ENCODE data around the gene KIF16B.

DNA sequence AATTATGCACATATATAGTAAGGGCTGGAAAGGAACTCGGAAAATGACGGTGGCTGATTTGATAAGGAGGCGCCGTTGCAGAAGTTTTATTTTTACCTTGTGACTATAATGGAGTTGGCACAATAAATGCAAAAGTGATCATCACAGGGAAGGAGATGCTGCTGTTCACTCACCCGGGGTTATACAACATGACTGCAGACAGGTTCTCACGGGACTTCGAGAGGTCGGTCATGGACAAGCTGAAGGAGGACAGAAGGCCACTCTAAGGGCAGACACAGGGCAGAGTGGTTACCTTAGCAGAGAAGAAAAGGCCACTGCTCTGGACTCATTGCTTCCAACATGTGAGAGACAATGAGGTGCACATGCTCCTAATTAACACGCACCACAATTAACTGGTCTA lies 168.6 kb downstream of the KIF16B start:
- TF ChIP-seq, protein P1, sequence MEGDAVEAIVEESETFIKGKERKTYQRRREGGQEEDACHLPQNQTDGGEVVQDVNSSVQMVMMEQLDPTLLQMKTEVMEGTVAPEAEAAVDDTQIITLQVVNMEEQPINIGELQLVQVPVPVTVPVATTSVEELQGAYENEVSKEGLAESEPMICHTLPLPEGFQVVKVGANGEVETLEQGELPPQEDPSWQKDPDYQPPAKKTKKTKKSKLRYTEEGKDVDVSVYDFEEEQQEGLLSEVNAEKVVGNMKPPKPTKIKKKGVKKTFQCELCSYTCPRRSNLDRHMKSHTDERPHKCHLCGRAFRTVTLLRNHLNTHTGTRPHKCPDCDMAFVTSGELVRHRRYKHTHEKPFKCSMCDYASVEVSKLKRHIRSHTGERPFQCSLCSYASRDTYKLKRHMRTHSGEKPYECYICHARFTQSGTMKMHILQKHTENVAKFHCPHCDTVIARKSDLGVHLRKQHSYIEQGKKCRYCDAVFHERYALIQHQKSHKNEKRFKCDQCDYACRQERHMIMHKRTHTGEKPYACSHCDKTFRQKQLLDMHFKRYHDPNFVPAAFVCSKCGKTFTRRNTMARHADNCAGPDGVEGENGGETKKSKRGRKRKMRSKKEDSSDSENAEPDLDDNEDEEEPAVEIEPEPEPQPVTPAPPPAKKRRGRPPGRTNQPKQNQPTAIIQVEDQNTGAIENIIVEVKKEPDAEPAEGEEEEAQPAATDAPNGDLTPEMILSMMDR (IDR thresholded peaks at IDR 0.05; ENCODE audit: borderline replicate concordance, extremely low read depth, low read length, poor library complexity, severe bottlenecking), result no peak
- TF ChIP-seq EZH2 (IDR thresholded peaks at IDR 0.05; ENCODE audit: borderline replicate concordance, low read depth, low read length, severe bottlenecking), result no peak

Measured in DND-41 (cell line).